GM21737 (cell line): ENCODE results near the gene NIPAL4.
"Not testable (repeated sequence)": the region's sequence is repeated elsewhere in the genome, so short reads cannot be mapped to it uniquely, and the experiment has no call there.

Source experiments
- ATAC-seq: cut with Tn5 transposase; IDR thresholded peaks from one replicate; pipeline ENCODE4 v1.9.1; 2021; ENCODE audit warnings: mild to moderate bottlenecking, moderate library complexity; ENCODE audit not compliant: unreplicated experiment

NIPAL4 gene

GRCh38 chr5:157463081-157463480 lies 3.1 kb downstream of the NIPAL4 start:
- no peak for ATAC-seq

- ATAC-seq: no peak
These were observed 3.9 kb downstream of the NIPAL4 start for GRCh38 chr5:157463621-157464518.

GRCh38 chr5:157464519-157465171 lies 4.6 kb downstream of the NIPAL4 start:
- peak; percentile 60 for ATAC-seq

- ATAC-seq: no peak
These were observed 8.4 kb downstream of the NIPAL4 start for GRCh38 chr5:157468293-157468965.

GRCh38 chr5:157469073-157469472 lies 9.1 kb downstream of the NIPAL4 start:
- ATAC-seq: no peak

GRCh38 chr5:157469687-157470086 lies 9.7 kb downstream of the NIPAL4 start:
- ATAC-seq: no peak

- ATAC-seq: no peak
These were observed 10.6 kb downstream of the NIPAL4 start for GRCh38 chr5:157470631-157471030.

GRCh38 chr5:157471709-157472108 lies 11.7 kb downstream of the NIPAL4 start:
- ATAC-seq: no peak

- no peak for ATAC-seq
These were observed 13.6 kb downstream of the NIPAL4 start for GRCh38 chr5:157473383-157474320.

GRCh38 chr5:157475432-157475831 lies 15.4 kb downstream of the NIPAL4 start:
- ATAC-seq: no peak

- ATAC-seq: no peak
These were observed 16.8 kb downstream of the NIPAL4 start for GRCh38 chr5:157476702-157477408.

- ATAC-seq: no peak
These were observed 17.9 kb downstream of the NIPAL4 start for GRCh38 chr5:157477814-157478494.

GRCh38 chr5:157478726-157479125 lies 18.7 kb downstream of the NIPAL4 start:
- no peak for ATAC-seq

GRCh38 chr5:157479166-157479565 lies 19.2 kb downstream of the NIPAL4 start:
- ATAC-seq: no peak

GRCh38 chr5:157479612-157480510 lies 19.8 kb downstream of the NIPAL4 start:
- no peak for ATAC-seq

- no peak for ATAC-seq
These were observed 21.3 kb downstream of the NIPAL4 start for GRCh38 chr5:157481265-157481664.

- ATAC-seq: no peak
These were observed 21.7 kb downstream of the NIPAL4 start for GRCh38 chr5:157481666-157482065.

- ATAC-seq: not testable (repeated sequence)
These were observed 22.7 kb downstream of the NIPAL4 start for GRCh38 chr5:157482702-157483101.
